GM18511 (cell line): ENCODE data around the gene PSME1.

Experiments used
- ATAC-seq: cut with Tn5 transposase; IDR thresholded peaks from one replicate; pipeline ENCODE4 v1.9.1; 2021; ENCODE audit warnings: mild to moderate bottlenecking, moderate library complexity; ENCODE audit not compliant: unreplicated experiment

PSME1 gene

GRCh38 chr14:24135834-24136683, at the start of gene PSME1:
Gene PSME1, plus strand, starts transcription at chr14:24136194. Its CDS starts 69 bp downstream, at chr14:24136263.
- peak; percentile 85 for ATAC-seq

GRCh38 chr14:24087004-24087403, 49.0 kb upstream of the PSME1 start:
- ATAC-seq = no peak

- ATAC-seq = no peak
Observed at GRCh38 chr14:24088095-24088494, 47.9 kb upstream of the PSME1 start.

GRCh38 chr14:24089890-24090289, 46.1 kb upstream of the PSME1 start:
- ATAC-seq = no peak

- ATAC-seq = no peak
Observed at GRCh38 chr14:24092110-24092504, 43.9 kb upstream of the PSME1 start.

- no peak for ATAC-seq
Observed at GRCh38 chr14:24092505-24093206, 43.3 kb upstream of the PSME1 start.

DNA sequence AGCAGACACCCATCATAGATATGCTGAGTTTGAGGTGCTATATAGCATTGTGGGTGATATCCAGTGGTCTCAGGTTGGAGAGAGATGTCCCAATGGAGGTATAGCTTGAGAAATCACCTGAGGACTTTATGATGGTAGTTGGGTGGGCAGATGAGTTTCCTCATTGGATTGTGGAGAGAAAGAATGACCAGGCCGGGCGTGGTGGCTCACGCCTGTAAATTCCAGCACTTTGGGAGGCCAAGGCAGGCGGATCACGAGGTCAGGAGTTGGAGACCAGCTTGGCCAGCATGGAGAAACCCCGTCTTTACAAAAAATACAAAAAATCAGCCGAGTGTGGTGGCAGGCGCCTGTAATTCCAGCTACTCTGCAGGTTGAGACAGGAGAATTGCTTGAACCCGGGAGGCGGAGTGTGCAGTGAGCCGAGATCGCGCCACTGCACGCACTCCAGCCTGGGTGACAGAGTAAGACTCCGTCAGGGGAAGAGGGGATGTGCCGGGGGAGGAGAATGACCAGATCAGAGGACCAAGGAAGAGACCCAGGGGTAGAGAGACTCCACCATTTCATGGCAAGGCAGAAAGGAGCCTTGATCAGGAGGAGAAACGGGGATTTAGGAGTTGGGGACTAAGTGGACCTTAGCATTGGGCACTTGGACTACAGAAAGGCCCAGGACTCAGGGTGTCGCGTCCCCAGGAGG, 42.6 kb upstream of the PSME1 start:
- no peak for ATAC-seq

GRCh38 chr14:24093901-24094840, 41.8 kb upstream of the PSME1 start, which contains the start of gene PCK2:
Gene PCK2, plus strand, starts transcription at chr14:24094311. Its CDS starts 95 bp downstream, at chr14:24094406.
- peak; percentile 54 for ATAC-seq

- peak; percentile 0 for ATAC-seq
Observed at GRCh38 chr14:24094841-24095270, 41.1 kb upstream of the PSME1 start.

- ATAC-seq = peak; percentile 75
Observed at GRCh38 chr14:24095271-24096068, 40.5 kb upstream of the PSME1 start.

- no peak for ATAC-seq
Observed at GRCh38 chr14:24096545-24097181, 39.3 kb upstream of the PSME1 start.

- ATAC-seq = no peak
Observed at GRCh38 chr14:24098229-24098926, 37.6 kb upstream of the PSME1 start.

GRCh38 chr14:24098927-24099813, 36.8 kb upstream of the PSME1 start:
- no peak for ATAC-seq

DNA sequence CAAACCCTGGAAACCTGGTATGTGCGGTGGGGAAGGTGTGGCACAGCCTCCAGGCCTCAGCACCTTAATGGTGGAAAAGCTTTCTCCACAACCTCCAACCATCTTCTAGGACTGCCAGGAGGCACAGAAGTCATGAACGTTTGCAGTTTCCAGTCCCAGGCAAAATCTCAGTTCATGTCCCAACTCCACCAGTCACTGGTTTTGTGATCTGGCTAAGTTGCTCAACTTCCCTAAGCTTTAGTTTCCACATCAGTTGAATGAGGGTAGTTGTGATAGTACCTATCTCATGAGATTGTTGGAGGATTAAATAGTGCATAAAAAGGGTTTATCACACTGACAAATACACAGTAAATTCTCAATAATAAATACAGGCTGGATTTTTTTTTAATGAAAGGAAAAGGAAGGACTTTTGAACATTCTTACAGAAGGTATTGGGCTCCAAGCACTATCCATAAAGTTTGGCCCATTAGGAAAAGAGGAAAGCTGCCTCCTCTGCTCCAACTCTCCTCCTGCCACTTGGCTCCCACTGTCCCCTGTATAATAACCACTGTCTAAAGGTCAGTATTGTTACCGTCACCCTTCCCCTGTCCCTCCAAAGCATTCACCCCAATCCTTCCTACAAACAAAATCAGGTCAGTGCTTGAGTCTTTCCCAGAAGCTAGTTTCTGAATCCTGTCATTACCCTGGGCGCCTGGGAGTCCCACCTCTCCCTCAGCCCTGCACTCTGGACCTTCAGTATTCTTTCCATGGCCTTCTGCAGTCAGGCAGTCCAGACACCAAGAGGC, 35.6 kb upstream of the PSME1 start:
- ATAC-seq = no peak

GRCh38 chr14:24100982-24101494, 35.0 kb upstream of the PSME1 start:
- no peak for ATAC-seq

DNA sequence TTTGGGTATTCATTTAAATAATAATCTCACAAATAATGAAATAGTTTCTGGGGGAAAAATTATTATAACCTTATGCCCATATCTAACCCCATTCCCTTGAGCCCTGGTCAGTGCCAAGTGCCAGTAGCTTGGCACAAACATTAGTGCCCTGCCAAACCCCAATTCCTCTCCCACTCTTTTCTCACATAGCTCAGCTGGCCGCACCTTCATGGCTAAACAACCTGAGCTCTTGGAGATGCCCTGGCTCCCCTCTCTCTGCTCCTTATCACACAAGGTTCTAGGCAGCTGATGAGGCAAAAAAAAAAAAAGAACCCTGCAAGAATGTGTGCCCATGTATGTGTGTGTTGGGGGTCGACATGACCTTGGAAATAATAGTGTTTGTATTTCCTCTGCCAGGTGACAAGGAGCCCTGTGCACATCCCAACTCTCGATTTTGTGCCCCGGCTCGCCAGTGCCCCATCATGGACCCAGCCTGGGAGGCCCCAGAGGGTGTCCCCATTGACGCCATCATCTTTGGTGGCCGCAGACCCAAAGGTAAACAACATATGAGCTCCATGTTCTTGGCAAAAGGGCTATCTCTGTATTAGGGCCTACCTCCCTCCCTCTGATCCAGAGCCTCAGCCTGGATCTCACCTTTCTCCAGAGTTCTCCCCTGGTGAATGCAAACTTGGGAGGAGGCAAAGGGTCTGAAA, 33.5 kb upstream of the PSME1 start:
- ATAC-seq = no peak
